ENCODE measurements around the gene DPP10. TPM values are rescaled to one million over a fixed set of nuclear protein-coding genes. Genes with fewer than 3 reads are reported as not detected.

Gene DPP10
- total and polyA plus RNA-seq, 7 donors, result 0.60 to 4.4 (median 3.5) TPM

DNA sequence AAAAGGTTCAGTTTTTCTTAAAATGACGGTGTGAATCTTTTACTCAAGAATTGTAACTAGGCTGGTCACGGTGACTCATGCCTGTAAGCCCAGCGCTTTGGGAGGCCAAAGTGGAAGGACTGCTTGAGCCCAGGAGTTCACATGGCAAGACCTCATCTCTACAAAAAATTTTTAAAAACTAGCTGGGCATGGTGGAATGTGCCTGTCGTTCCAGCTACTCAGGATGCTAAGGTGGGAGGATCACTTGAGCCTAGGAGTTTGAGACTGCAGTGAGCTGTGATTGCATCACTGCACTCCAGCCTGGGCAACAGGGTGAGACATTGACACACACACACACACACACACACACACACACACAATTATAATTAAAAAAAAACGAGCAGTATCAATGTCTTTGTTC is 369.8 kb downstream of the DPP10 start:
- H3K4me1 ChIP-seq, result no peaks in the 10 kb centered on the region
- no peak for DNase-seq
- no peaks in the 10 kb centered on the region for H3K9me3 ChIP-seq
- intact Hi-C loops (cut with DNase I), result no loop called here
- H3K27ac ChIP-seq, result no peak overlapping the region
- WGBS, 2 donors, result 76 to 86% methylated on average over 5 of the region's 5 CpGs
- no peaks in the 10 kb centered on the region for H3K27me3 ChIP-seq
- H3K36me3 ChIP-seq, result no peaks in the 10 kb centered on the region
- TF ChIP-seq POLR2AphosphoS5 (IDR thresholded peaks at IDR 0.05) (no peak), POLR2A (IDR thresholded peaks at IDR 0.05) (no peak), EP300 (IDR thresholded peaks at IDR 0.05) (no peak)
- TF ChIP-seq, protein P1, sequence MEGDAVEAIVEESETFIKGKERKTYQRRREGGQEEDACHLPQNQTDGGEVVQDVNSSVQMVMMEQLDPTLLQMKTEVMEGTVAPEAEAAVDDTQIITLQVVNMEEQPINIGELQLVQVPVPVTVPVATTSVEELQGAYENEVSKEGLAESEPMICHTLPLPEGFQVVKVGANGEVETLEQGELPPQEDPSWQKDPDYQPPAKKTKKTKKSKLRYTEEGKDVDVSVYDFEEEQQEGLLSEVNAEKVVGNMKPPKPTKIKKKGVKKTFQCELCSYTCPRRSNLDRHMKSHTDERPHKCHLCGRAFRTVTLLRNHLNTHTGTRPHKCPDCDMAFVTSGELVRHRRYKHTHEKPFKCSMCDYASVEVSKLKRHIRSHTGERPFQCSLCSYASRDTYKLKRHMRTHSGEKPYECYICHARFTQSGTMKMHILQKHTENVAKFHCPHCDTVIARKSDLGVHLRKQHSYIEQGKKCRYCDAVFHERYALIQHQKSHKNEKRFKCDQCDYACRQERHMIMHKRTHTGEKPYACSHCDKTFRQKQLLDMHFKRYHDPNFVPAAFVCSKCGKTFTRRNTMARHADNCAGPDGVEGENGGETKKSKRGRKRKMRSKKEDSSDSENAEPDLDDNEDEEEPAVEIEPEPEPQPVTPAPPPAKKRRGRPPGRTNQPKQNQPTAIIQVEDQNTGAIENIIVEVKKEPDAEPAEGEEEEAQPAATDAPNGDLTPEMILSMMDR (IDR thresholded peaks at IDR 0.05), result no peak
- H3K4me3 ChIP-seq, result no peak overlapping the region

- no peak for DNase-seq
- no peaks in the 10 kb centered on the region for H3K27me3 ChIP-seq
- intact Hi-C loops (cut with DNase I), result no loop called here
- no peaks in the 10 kb centered on the region for H3K36me3 ChIP-seq
- no peaks in the 10 kb centered on the region for H3K4me1 ChIP-seq
- H3K4me3 ChIP-seq, result no peak overlapping the region
- no peak overlapping the region for H3K27ac ChIP-seq
- TF ChIP-seq EP300 (IDR thresholded peaks at IDR 0.05), result no peak
- TF ChIP-seq POLR2AphosphoS5 (IDR thresholded peaks at IDR 0.05), result no peak
- TF ChIP-seq POLR2A (IDR thresholded peaks at IDR 0.05), result no peak
- TF ChIP-seq, protein P1 (IDR thresholded peaks at IDR 0.05), result no peak
- no peaks in the 10 kb centered on the region for H3K9me3 ChIP-seq
- WGBS, 2 donors, result 84 to 87% methylated on average over 6 of the region's 6 CpGs
Observed at GRCh38 chr2:114814355-114814754, 371.9 kb downstream of the DPP10 start.

GRCh38 chr2:114821055-114821454 is 378.6 kb downstream of the DPP10 start:
- Histone ChIP-seq H3K4me3 (no peak overlapping the region), H3K4me1 (no peaks in the 10 kb centered on the region), H3K27me3 (no peaks in the 10 kb centered on the region), H3K9me3 (peaks cover 0 to 5% (median 0%) of the 10 kb centered on the region in 4 donors), H3K36me3 (no peaks in the 10 kb centered on the region), H3K27ac (no peak overlapping the region)
- WGBS, 2 donors, result 87 to 88% methylated on average over 3 of the region's 3 CpGs
- TF ChIP-seq EP300 (IDR thresholded peaks at IDR 0.05) (no peak), POLR2AphosphoS5 (IDR thresholded peaks at IDR 0.05) (no peak), POLR2A (IDR thresholded peaks at IDR 0.05) (no peak)
- TF ChIP-seq, protein P1 (IDR thresholded peaks at IDR 0.05), result no peak
- no peak for DNase-seq
- intact Hi-C loops (cut with DNase I), result no loop called here

GRCh38 chr2:114843963-114844362 is 401.5 kb downstream of the DPP10 start:
- Histone ChIP-seq H3K27ac (no peak overlapping the region), H3K9me3 (peaks cover 0 to 3% (median 0%) of the 10 kb centered on the region in 4 donors), H3K4me1 (no peaks in the 10 kb centered on the region), H3K4me3 (no peak overlapping the region), H3K27me3 (no peaks in the 10 kb centered on the region), H3K36me3 (no peaks in the 10 kb centered on the region)
- no peak for DNase-seq
- TF ChIP-seq EP300 (IDR thresholded peaks at IDR 0.05), result no peak
- no peak for TF ChIP-seq POLR2A (IDR thresholded peaks at IDR 0.05)
- TF ChIP-seq POLR2AphosphoS5 (IDR thresholded peaks at IDR 0.05), result no peak
- TF ChIP-seq, protein P1 (IDR thresholded peaks at IDR 0.05), result no peak
- 92% methylated on average over 3 of the region's 3 CpGs for WGBS, 2 donors
- intact Hi-C loops (cut with DNase I), result no loop called here

- DNase-seq, result no peak
- Histone ChIP-seq H3K9me3 (no peaks in the 10 kb centered on the region), H3K36me3 (no peaks in the 10 kb centered on the region), H3K27ac (no peak overlapping the region), H3K4me3 (no peak overlapping the region), H3K4me1 (no peaks in the 10 kb centered on the region), H3K27me3 (no peaks in the 10 kb centered on the region)
- intact Hi-C loops (cut with DNase I), result no loop called here
- WGBS, 2 donors, result 21 to 51% methylated on average over 1 of the region's 1 CpG
- no peak for TF ChIP-seq POLR2A (IDR thresholded peaks at IDR 0.05)
- no peak for TF ChIP-seq EP300 (IDR thresholded peaks at IDR 0.05)
- no peak for TF ChIP-seq POLR2AphosphoS5 (IDR thresholded peaks at IDR 0.05)
Observed at GRCh38 chr2:114857196-114857595, 414.8 kb downstream of the DPP10 start.

Measured in sigmoid colon (tissue), 7 donors.